K562 (cell line): ENCODE results near the gene EXOC3L1. TPM values are rescaled to one million over a fixed set of nuclear protein-coding genes. Genes with fewer than 3 reads are reported as not detected.

Source experiments
- CCNT2 ChIP-seq: IDR thresholded peaks from 2 replicates; pipeline ENCODE4 v1.6.1; 2011; ENCODE audit warnings: borderline replicate concordance, low read depth, mild to moderate bottlenecking, moderate library complexity, mixed read lengths, low read length; ENCODE audit not compliant: insufficient read length; ENCODE audit errors: extremely low read depth
- CEBPB ChIP-seq: fragments of 450-650 bp; IDR thresholded peaks from 2 replicates; pipeline ENCODE4 v1.6.1; 2016; ENCODE audit warnings: missing genetic modification characterization, missing compliant biosample characterization
- COPS2 ChIP-seq: fragments of 450-650 bp; conservative IDR thresholded peaks from 2 replicates; pipeline ENCODE4 v1.6.1; 2016; ENCODE audit warnings: mild to moderate bottlenecking, moderate library complexity
- EP300 ChIP-seq: IDR thresholded peaks from 2 replicates; pipeline ENCODE4 v1.6.1; 2012; ENCODE audit warnings: low read length, improper control_type of control experiment
- FOXO4 ChIP-seq: fragments of 450-650 bp; formaldehyde crosslinking; IDR thresholded peaks from 2 replicates; pipeline ENCODE4 v1.4.0; 2020; ENCODE audit warnings: mild to moderate bottlenecking, moderate library complexity
- KDM4B ChIP-seq, 2 experiments: fragments of 450-650 bp in 1 of 2; sonication (generic) in 1 of 2; IDR thresholded peaks; 2 replicates each; pipeline ENCODE4 v1.6.1; 2016 to 2017; ENCODE audit warnings: borderline replicate concordance in 2 of 2, antibody characterized with exemption in 1 of 2, low read depth in 1 of 2, mild to moderate bottlenecking in 1 of 2
- LARP7 ChIP-seq: fragments of 450-650 bp; IDR thresholded peaks from 2 replicates; pipeline ENCODE4 v1.6.1; 2016
- NFE2L1 ChIP-seq: fragments of 450-650 bp; IDR thresholded peaks from 2 replicates; pipeline ENCODE4 v1.6.1; 2016; ENCODE audit warnings: missing genetic modification characterization, low read depth, mild to moderate bottlenecking, missing compliant biosample characterization, moderate library complexity, borderline replicate concordance
- NR1H2 ChIP-seq: sonication (generic); formaldehyde crosslinking; IDR thresholded peaks from 2 replicates; pipeline ENCODE4 v1.4.0; 2020; ENCODE audit warnings: mild to moderate bottlenecking, missing genetic modification reagents
- NR3C1 ChIP-seq: sonication (generic); formaldehyde crosslinking; IDR thresholded peaks from 2 replicates; pipeline ENCODE4 v1.8.1; 2022; ENCODE audit warnings: missing genetic modification reagents
- PHF20 ChIP-seq: fragments of 450-650 bp; IDR thresholded peaks from 2 replicates; pipeline ENCODE4 v1.6.1; 2018; ENCODE audit not compliant: partially characterized antibody
- SAFB ChIP-seq: fragments of 200-400 bp; formaldehyde crosslinking; IDR thresholded peaks from 2 replicates; pipeline ENCODE4 v1.6.1; 2017; ENCODE audit warnings: low read depth, low read length, borderline replicate concordance
- SIN3A ChIP-seq, 2 experiments: fragments of 150-350 bp in 1 of 2; IDR thresholded peaks; 2 replicates each; pipeline ENCODE4 v1.6.1; 2011 to 2016; ENCODE audit warnings: borderline replicate concordance in 2 of 2, low read depth in 2 of 2, low read length in 2 of 2, mild to moderate bottlenecking in 2 of 2, moderate library complexity in 2 of 2; ENCODE audit not compliant: control insufficient read depth in 1 of 2
- TRIM24 ChIP-seq, 2 experiments: fragments of 450-650 bp; IDR thresholded peaks; 2 replicates each; pipeline ENCODE4 v1.6.1; 2016
- TSC22D4 ChIP-seq: fragments of 450-650 bp; IDR thresholded peaks from 2 replicates; pipeline ENCODE4 v1.6.1; 2016; ENCODE audit warnings: missing genetic modification characterization, missing biosample characterization, control low read depth
- ZFX ChIP-seq: sonication (generic); formaldehyde crosslinking; IDR thresholded peaks from 2 replicates; pipeline ENCODE4 v1.8.0; 2022; ENCODE audit warnings: mild to moderate bottlenecking, missing genetic modification reagents, moderate library complexity
- ZNF174 ChIP-seq: fragments of 250-450 bp; sonication (Bioruptor Pico); IDR thresholded peaks from 2 replicates; pipeline ENCODE4 v1.4.0; 2020; ENCODE audit warnings: mild to moderate bottlenecking
- ZNF232 ChIP-seq: sonication (generic); formaldehyde crosslinking; IDR thresholded peaks from 2 replicates; pipeline ENCODE4 v1.8.0; 2022; ENCODE audit warnings: mild to moderate bottlenecking, missing genetic modification reagents
- ZNF408 ChIP-seq: fragments of 250-450 bp; sonication (Bioruptor Pico); IDR thresholded peaks from 2 replicates; pipeline ENCODE4 v1.4.0; 2020; ENCODE audit warnings: low read depth, mild to moderate bottlenecking, moderate library complexity
- ZNF57 ChIP-seq: fragments of 450-650 bp; formaldehyde crosslinking; IDR thresholded peaks from 2 replicates; pipeline ENCODE4 v1.4.0; 2020; ENCODE audit warnings: mild to moderate bottlenecking, moderate library complexity
- polyA plus RNA-seq, 8 experiments: library from polyadenylated mRNA; depleted of rRNA in 4 of 8; stranded (reverse) in 5 of 8; unstranded in 3 of 8; fragments of >200 nt; fragmentation: Nextera tagmentation in 2 of 8; fragmentation: Illumina TruSeq in 1 of 8; extraction: Ambion mirVana in 2 of 8; extraction: Trizol in 1 of 8; gene quantifications; 2 replicates each; pipeline versions ENCODE4 v1.2.1 to v1.2.3, GENCODE V29; 2011 to 2014; ENCODE audit warnings: inconsistent platforms in 1 of 8, missing spikeins in 1 of 8
- total RNA-seq, 7 experiments: library from RNA; depleted of rRNA in 6 of 7; stranded (reverse); fragments of >200 nt in 6 of 7; fragmentation: Illumina TruSeq in 2 of 7; extraction: Trizol in 2 of 7; gene quantifications; 2 replicates each; pipeline versions ENCODE4 v1.2.1 to v1.2.3, GENCODE V29; 2011 to 2021; ENCODE audit warnings: low replicate concordance in 1 of 7
- TF ChIP-seq, protein P1 (sequence below): fragments of 450-650 bp; formaldehyde crosslinking; IDR thresholded peaks from 2 replicates; pipeline ENCODE4 v1.4.0; 2020; ENCODE audit warnings: mild to moderate bottlenecking, mixed read lengths
- TF ChIP-seq, protein P2 (sequence below): fragments of 250-450 bp; sonication (Bioruptor Pico); IDR thresholded peaks from 2 replicates; pipeline ENCODE4 v1.5.0; 2021
- TF ChIP-seq, protein P3 (sequence below): fragments of 250-450 bp; sonication (Bioruptor Pico); IDR thresholded peaks from 2 replicates; pipeline ENCODE4 v1.8.0; 2022; ENCODE audit warnings: moderate library complexity, mild to moderate bottlenecking, inconsistent platforms

EXOC3L1 gene
- total and polyA plus RNA-seq, 9 of the 15 experiments (the other 6 are each of a cell fraction or from before 2014, with no cell fraction given) = 0.08 TPM; not detected in 8

- TF ChIP-seq, protein P1, sequence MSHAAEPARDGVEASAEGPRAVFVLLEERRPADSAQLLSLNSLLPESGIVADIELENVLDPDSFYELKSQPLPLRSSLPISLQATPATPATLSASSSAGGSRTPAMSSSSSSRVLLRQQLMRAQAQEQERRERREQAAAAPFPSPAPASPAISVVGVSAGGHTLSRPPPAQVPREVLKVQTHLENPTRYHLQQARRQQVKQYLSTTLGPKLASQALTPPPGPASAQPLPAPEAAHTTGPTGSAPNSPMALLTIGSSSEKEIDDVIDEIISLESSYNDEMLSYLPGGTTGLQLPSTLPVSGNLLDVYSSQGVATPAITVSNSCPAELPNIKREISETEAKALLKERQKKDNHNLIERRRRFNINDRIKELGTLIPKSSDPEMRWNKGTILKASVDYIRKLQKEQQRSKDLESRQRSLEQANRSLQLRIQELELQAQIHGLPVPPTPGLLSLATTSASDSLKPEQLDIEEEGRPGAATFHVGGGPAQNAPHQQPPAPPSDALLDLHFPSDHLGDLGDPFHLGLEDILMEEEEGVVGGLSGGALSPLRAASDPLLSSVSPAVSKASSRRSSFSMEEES (CRISPR knock-in tag) = no peak
- no peak for TF ChIP-seq SAFB
- no peak for TF ChIP-seq KDM4B (IDR thresholded peaks at IDR 0.05; ENCODE audit: borderline replicate concordance in 2 of 2, low read depth in 1 of 2)
- peak; percentile 95 for TF ChIP-seq CEBPB (tag)
- peak; percentile 57 for TF ChIP-seq CCNT2
- TF ChIP-seq TSC22D4 = no peak
- TF ChIP-seq TRIM24 (IDR thresholded peaks at IDR 0.05) = no peak
- TF ChIP-seq NFE2L1 (tag) = no peak
- TF ChIP-seq NR3C1 = no peak
- no peak for TF ChIP-seq SIN3A (IDR thresholded peaks at IDR 0.05; ENCODE audit: borderline replicate concordance in 2 of 2, control insufficient read depth in 1 of 2, low read depth in 2 of 2, low read length in 2 of 2)
- TF ChIP-seq ZNF57 = no peak
- TF ChIP-seq NR1H2 (CRISPR knock-in tag) = no peak
- TF ChIP-seq ZNF408 (CRISPR knock-in tag) = no peak
- peak; percentile 35; the same call in 1 of the 2 replicates for TF ChIP-seq ZFX (CRISPR knock-in tag)
- no peak for TF ChIP-seq EP300
- no peak for TF ChIP-seq PHF20
- TF ChIP-seq, protein P2, sequence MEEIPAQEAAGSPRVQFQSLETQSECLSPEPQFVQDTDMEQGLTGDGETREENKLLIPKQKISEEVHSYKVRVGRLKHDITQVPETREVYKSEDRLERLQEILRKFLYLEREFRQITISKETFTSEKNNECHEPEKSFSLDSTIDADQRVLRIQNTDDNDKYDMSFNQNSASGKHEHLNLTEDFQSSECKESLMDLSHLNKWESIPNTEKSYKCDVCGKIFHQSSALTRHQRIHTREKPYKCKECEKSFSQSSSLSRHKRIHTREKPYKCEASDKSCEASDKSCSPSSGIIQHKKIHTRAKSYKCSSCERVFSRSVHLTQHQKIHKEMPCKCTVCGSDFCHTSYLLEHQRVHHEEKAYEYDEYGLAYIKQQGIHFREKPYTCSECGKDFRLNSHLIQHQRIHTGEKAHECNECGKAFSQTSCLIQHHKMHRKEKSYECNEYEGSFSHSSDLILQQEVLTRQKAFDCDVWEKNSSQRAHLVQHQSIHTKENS = no peak
- no peak for TF ChIP-seq COPS2
- no peak for TF ChIP-seq ZNF174 (CRISPR knock-in tag)
- TF ChIP-seq, protein P3, sequence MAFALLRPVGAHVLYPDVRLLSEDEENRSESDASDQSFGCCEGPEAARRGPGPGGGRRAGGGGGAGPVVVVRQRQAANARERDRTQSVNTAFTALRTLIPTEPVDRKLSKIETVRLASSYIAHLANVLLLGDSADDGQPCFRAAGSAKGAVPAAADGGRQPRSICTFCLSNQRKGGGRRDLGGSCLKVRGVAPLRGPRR (CRISPR knock-in tag) = no peak
- TF ChIP-seq LARP7 = no peak
- TF ChIP-seq ZNF232 (CRISPR knock-in tag) = no peak
- TF ChIP-seq FOXO4 (CRISPR knock-in tag) = no peak
Measured at GRCh38 chr16:67183627-67184452, 6.1 kb downstream of the EXOC3L1 start, which contains the start of gene MATCAP1 (continued).
